Breast epithelium (tissue), 4 donors: ENCODE data around the gene WDR37. TPM values are rescaled to one million over a fixed set of nuclear protein-coding genes. Genes with fewer than 3 reads are reported as not detected.

Source experiments
- DNase-seq, 2 donors: peaks; one replicate each; pipeline ENCODE4 v3.0.0-alpha.2; 2019; ENCODE audit warnings: low spot score in 2 of 2
- H3K27ac ChIP-seq, 2 donors: fragments of 200-600 bp; sonication (generic) in 1 of 2; one replicate each; pipeline ENCODE4 v1.5.1; 2016 to 2019; ENCODE audit warnings: mild to moderate bottlenecking in 1 of 2
- H3K27me3 ChIP-seq, 2 donors: fragments of 200-600 bp; sonication (generic) in 1 of 2; one replicate each; pipeline versions ENCODE4 v1.5.1 to v1.6.0; 2017 to 2019; ENCODE audit warnings: control low read depth in 1 of 2, mild to moderate bottlenecking in 1 of 2
- H3K36me3 ChIP-seq: fragments of 200-600 bp; one replicate; pipeline ENCODE4 v1.5.1; 2019
- H3K4me1 ChIP-seq, 2 donors: fragments of 200-600 bp; sonication (generic); one replicate each; pipeline ENCODE4 v1.5.1; 2016 to 2019; ENCODE audit warnings: control low read depth in 1 of 2
- H3K4me3 ChIP-seq, 3 donors: fragments of 200-600 bp; sonication (generic); 1 replicate in 2 of 3; 2 replicates in 1 of 3; pipeline ENCODE4 v1.5.1; 2016 to 2019; ENCODE audit warnings: mild to moderate bottlenecking in 3 of 3, moderate library complexity in 2 of 3
- H3K9me3 ChIP-seq, 2 donors: fragments of 200-600 bp; sonication (generic) in 1 of 2; one replicate each; pipeline ENCODE4 v1.5.1; 2016 to 2019; ENCODE audit warnings: control low read depth in 1 of 2
- CTCF ChIP-seq, 3 donors: fragments of 450-650 bp; IDR thresholded peaks; one replicate each; pipeline ENCODE4 v1.5.1; 2016 to 2017; ENCODE audit warnings: antibody characterized with exemption in 3 of 3, mild to moderate bottlenecking in 3 of 3, moderate library complexity in 3 of 3
- POLR2A ChIP-seq: fragments of 450-650 bp; IDR thresholded peaks from one replicate; pipeline ENCODE4 v1.6.1; 2016; ENCODE audit warnings: antibody characterized with exemption, mild to moderate bottlenecking, moderate library complexity
- POLR2AphosphoS5 ChIP-seq, 3 donors: sonication (generic); formaldehyde crosslinking; IDR thresholded peaks; one replicate each; pipeline ENCODE4 v1.6.1; 2017; ENCODE audit warnings: antibody characterized with exemption in 3 of 3
- intact Hi-C: fragments of 100-400 bp; cut with DNase I; formaldehyde crosslinking; loops from one replicate; pipeline ENCODE4 v1.15.1; 2023; ENCODE audit warnings: low total_unique reads
- total RNA-seq, 3 donors: library from RNA; depleted of rRNA; stranded (reverse); fragments of >200 nt; gene quantifications; one replicate each; pipeline ENCODE4 v1.1.0, GENCODE V29; 2016

Gene WDR37
- total RNA-seq, 3 donors from 2014 or later, result 13.9 to 18.0 (median 14.4) TPM

GRCh38 chr10:1068380-1069361 lies 12.5 kb downstream of the WDR37 start:
- Histone ChIP-seq H3K36me3 (no peaks in the 10 kb centered on the region), H3K27me3 (no peaks in the 10 kb centered on the region), H3K4me3 (no peak overlapping the region), H3K9me3 (no peaks in the 10 kb centered on the region), H3K27ac (no peak overlapping the region), H3K4me1 (no peaks in the 10 kb centered on the region)
- DNase-seq, result no peak
- no peak for TF ChIP-seq POLR2AphosphoS5 (IDR thresholded peaks at IDR 0.05)
- no peak for TF ChIP-seq POLR2A
- intact Hi-C loops, result no loop called here

GRCh38 chr10:1070919-1071318 lies 14.7 kb downstream of the WDR37 start:
- H3K4me1 ChIP-seq, result no peaks in the 10 kb centered on the region
- TF ChIP-seq POLR2A (no peak), CTCF (IDR thresholded peaks at IDR 0.05) (no peak), POLR2AphosphoS5 (IDR thresholded peaks at IDR 0.05) (no peak)
- no peak overlapping the region for H3K4me3 ChIP-seq
- H3K36me3 ChIP-seq, result no peaks in the 10 kb centered on the region
- no peak for DNase-seq
- H3K27me3 ChIP-seq, result no peaks in the 10 kb centered on the region
- intact Hi-C loops, result loop anchor here (10.0 kb wide), 1 partner anchor 154 kb away; no protein-coding TSS in a partner anchor
- H3K27ac ChIP-seq, result no peak overlapping the region
- no peaks in the 10 kb centered on the region for H3K9me3 ChIP-seq

GRCh38 chr10:1074052-1074747 lies 18.0 kb downstream of the WDR37 start:
- TF ChIP-seq POLR2AphosphoS5 (IDR thresholded peaks at IDR 0.05) (no peak), CTCF (IDR thresholded peaks at IDR 0.05) (no peak), POLR2A (no peak)
- Histone ChIP-seq H3K4me3 (no peak overlapping the region), H3K27me3 (no peaks in the 10 kb centered on the region), H3K36me3 (no peaks in the 10 kb centered on the region), H3K9me3 (no peaks in the 10 kb centered on the region), H3K27ac (no peak overlapping the region), H3K4me1 (no peaks in the 10 kb centered on the region)
- intact Hi-C loops, result loop anchor here (10.0 kb wide), 1 partner anchor 151 kb away; no protein-coding TSS in a partner anchor
- no peak for DNase-seq

GRCh38 chr10:1074748-1075308 lies 18.6 kb downstream of the WDR37 start:
- no peak for DNase-seq
- H3K27me3 ChIP-seq, result no peaks in the 10 kb centered on the region
- H3K36me3 ChIP-seq, result no peaks in the 10 kb centered on the region
- intact Hi-C loops, result loop anchor here (10.0 kb wide), 1 partner anchor 150 kb away; no protein-coding TSS in a partner anchor
- H3K9me3 ChIP-seq, result no peaks in the 10 kb centered on the region
- no peaks in the 10 kb centered on the region for H3K4me1 ChIP-seq
- TF ChIP-seq CTCF (IDR thresholded peaks at IDR 0.05) (no peak), POLR2AphosphoS5 (IDR thresholded peaks at IDR 0.05) (no peak), POLR2A (no peak)
- no peak overlapping the region for H3K4me3 ChIP-seq
- no peak overlapping the region for H3K27ac ChIP-seq

GRCh38 chr10:1078668-1079067 lies 22.5 kb downstream of the WDR37 start:
- no peak overlapping the region for H3K4me3 ChIP-seq
- no peaks in the 10 kb centered on the region for H3K9me3 ChIP-seq
- H3K36me3 ChIP-seq, result no peaks in the 10 kb centered on the region
- H3K27me3 ChIP-seq, result no peaks in the 10 kb centered on the region
- intact Hi-C loops, result loop anchor here (10.0 kb wide), 1 partner anchor 146 kb away; no protein-coding TSS in a partner anchor
- no peak for DNase-seq
- H3K27ac ChIP-seq, result no peak overlapping the region
- no peak for TF ChIP-seq CTCF (IDR thresholded peaks at IDR 0.05)
- no peak for TF ChIP-seq POLR2A
- no peak for TF ChIP-seq POLR2AphosphoS5 (IDR thresholded peaks at IDR 0.05)
- H3K4me1 ChIP-seq, result no peaks in the 10 kb centered on the region
